ENCODE measurements around the gene ZNRD2.

- TF ChIP-seq CTCF (IDR thresholded peaks at IDR 0.05; ENCODE audit: low read depth, low read length) (no peak), POLR2A (IDR thresholded peaks at IDR 0.05; ENCODE audit: extremely low read depth, insufficient read length) (no peak), MAX (IDR thresholded peaks at IDR 0.05; ENCODE audit: low read depth, low read length) (no peak)
Observed at GRCh38 chr11:65557280-65558001, 12.8 kb upstream of the ZNRD2 start.

Measured in NB4 (cell line).